HG02642 (cell line): ENCODE results near the gene HNRNPA2B1.
"Not testable (repeated sequence)": the region's sequence is repeated elsewhere in the genome, so short reads cannot be mapped to it uniquely, and the experiment has no call there.

Source experiments
- ATAC-seq: cut with Tn5 transposase; IDR thresholded peaks from one replicate; pipeline ENCODE4 v1.9.1; 2021; ENCODE audit warnings: mild to moderate bottlenecking; ENCODE audit not compliant: unreplicated experiment, poor library complexity

HNRNPA2B1 gene

DNA sequence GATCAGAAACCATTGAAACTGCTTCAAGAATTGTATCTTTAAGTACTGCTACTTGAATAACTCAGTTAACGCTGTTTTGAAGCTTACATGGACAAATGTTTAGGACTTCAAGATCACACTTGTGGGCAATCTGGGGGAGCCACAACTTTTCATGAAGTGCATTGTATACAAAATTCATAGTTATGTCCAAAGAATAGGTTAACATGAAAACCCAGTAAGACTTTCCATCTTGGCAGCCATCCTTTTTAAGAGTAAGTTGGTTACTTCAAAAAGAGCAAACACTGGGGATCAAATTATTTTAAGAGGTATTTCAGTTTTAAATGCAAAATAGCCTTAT, 14.7 kb downstream of the HNRNPA2B1 start:
- ATAC-seq = no peak

DNA sequence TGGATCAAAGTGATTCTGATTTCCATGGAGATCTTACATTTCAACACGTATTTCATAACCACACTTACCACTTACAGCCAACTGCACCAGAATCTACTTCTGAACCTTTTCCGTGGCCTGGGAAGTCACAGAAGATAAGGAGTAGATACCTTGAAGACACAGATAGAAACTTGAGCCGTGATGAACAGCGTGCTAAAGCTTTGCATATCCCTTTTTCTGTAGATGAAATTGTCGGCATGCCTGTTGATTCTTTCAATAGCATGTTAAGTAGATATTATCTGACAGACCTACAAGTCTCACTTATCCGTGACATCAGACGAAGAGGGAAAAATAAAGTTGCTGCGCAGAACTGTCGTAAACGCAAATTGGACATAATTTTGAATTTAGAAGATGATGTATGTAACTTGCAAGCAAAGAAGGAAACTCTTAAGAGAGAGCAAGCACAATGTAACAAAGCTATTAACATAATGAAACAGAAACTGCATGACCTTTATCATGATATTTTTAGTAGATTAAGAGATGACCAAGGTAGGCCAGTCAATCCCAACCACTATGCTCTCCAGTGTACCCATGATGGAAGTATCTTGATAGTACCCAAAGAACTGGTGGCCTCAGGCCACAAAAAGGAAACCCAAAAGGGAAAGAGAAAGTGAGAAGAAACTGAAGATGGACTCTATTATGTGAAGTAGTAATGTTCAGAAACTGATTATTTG, 15.3 kb downstream of the HNRNPA2B1 start:
- ATAC-seq = peak; percentile 49

DNA sequence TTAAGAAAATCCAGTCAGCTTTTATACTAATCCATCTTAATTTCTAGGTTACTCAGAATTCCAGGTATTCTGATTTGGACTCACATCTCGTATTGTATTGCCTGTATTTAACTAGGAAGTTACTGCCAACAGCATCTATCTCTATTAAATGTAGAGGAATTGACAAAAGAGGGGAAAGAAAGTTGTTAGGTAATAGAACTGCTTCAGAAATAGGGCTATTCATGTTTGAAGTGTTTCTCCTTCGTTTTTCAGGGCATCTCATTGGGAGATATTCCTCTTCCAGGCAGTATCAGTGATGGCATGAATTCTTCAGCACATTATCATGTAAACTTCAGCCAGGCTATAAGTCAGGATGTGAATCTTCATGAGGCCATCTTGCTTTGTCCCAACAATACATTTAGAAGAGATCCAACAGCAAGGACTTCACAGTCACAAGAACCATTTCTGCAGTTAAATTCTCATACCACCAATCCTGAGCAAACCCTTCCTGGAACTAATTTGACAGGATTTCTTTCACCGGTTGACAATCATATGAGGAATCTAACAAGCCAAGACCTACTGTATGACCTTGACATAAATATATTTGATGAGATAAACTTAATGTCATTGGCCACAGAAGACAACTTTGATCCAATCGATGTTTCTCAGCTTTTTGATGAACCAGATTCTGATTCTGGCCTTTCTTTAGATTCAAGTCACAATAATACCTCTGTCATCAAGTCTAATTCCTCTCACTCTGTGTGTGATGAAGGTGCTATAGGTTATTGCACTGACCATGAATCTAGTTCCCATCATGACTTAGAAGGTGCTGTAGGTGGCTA, 16.1 kb downstream of the HNRNPA2B1 start:
- not testable (repeated sequence) for ATAC-seq

DNA sequence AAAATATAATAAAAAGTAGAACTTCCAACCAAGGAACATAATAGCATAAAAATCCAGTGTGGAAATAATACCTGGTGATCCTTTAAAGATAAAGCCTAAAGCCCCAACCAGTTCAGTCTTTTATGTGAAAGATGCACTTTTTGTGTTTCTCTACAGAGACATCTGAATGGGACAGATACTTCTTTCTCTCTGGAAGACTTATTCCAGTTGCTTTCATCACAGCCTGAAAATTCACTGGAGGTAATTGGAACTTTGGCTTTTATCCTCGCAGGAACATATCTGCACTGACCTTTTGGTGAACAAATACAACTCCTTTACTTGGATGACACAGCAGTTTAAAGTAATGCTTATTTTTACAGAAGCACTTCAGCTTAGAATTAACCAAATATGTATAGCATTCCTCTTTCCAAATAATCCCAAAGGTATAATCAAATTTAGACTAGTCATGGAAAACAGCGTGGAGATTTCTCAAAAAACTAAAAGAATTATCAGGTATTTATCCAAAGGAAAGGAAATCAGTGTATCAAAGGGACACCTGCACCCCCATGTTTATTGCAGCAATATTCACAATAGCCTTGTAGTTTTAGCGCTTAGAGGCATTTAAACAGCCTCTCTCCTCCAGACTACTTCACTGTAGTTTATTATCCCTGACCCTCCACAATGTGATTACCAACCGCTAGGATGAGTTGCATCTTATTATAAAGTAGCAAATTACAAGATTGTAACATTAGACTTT, 16.8 kb downstream of the HNRNPA2B1 start:
- no peak for ATAC-seq

DNA sequence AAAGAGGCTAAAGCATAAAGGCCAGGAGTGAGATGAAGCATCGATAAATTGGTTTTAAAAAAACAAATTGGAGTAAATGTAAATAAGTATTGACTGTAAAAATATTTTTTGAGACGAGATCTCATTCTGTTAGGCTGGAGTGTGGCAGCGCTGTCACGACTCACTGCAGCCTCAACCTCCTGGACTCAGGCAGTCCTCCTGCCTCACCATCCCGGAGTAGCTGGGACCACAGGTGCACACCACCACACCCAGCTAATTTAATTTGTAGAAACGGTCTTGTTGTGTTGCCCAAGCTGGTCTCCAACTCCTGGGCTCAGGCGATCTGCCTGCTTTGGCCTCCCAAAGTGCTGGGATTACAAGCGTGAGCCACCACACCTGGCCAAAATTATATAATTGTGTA, 17.8 kb downstream of the HNRNPA2B1 start:
- ATAC-seq = no peak

DNA sequence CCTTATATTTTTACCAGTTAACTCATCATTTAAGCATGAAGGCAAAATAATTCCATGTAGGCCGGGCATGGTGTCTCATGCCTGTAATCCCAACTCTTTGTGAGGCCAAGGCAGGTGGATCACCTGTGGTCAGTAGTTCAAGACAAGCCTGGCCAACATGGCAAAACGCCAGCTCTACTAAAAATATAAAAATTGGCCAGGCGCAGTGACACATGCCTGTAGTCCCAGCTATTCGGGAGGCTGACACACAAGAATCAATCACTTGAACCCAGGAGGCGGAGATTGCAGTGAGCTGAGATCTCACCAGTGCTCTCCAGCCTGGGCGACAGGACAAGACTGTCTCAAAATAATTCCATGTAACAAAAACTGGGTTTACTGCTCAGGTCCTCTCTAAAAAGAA, 18.3 kb downstream of the HNRNPA2B1 start:
- no peak for ATAC-seq

DNA sequence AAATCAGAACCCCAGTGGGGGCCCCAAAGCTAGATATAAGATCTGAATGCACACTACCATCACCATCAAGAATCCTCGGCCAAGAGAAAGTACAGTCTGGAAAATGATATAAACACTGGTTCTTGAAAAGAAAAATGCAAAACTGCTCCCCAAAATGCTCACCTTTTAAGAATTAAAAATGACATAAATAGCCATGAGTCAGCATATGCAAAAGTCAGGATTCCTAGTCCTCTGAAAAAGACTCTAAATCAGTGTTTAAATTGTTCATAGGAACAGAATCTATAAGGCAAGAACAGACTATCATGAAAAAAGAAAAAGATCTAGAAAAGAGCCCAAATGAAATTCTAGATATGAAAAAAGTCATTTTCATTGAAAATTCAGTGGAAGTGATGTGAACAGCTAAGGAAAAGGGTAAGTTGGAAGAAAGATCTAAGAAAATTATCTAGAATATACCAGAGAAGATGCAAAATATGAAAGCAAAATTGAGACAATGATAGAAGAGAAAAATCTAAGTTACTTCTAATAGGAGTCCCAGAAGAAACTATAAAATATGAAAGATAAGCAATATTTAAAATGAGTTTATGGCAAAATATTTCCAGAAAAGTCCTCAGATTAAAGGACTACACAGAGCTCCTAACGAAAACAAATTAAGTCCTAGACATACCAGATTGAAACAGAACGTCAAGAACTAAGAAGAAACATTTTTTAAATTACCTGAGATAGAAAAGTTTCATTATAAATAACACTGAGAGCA, 18.9 kb downstream of the HNRNPA2B1 start:
- ATAC-seq = no peak

DNA sequence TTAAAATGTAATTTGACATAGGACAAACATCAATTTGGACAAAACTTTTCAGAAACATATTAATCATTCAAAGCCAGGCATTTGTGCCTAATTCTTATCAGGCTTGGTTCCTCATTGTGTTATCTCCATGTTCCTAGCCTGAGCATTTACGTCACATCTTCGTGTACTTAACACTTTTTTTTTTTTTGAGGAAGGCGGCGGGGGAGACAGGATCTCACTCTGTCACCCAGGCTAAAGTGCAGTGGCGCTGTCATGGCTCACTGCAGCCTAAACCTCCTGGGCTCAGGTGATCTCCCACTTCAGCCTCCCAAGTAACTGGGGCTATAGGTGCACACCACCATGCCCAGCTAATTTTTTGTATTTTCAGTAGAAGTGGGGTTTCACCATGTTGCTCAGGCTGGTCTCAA, 19.8 kb downstream of the HNRNPA2B1 start:
- no peak for ATAC-seq

DNA sequence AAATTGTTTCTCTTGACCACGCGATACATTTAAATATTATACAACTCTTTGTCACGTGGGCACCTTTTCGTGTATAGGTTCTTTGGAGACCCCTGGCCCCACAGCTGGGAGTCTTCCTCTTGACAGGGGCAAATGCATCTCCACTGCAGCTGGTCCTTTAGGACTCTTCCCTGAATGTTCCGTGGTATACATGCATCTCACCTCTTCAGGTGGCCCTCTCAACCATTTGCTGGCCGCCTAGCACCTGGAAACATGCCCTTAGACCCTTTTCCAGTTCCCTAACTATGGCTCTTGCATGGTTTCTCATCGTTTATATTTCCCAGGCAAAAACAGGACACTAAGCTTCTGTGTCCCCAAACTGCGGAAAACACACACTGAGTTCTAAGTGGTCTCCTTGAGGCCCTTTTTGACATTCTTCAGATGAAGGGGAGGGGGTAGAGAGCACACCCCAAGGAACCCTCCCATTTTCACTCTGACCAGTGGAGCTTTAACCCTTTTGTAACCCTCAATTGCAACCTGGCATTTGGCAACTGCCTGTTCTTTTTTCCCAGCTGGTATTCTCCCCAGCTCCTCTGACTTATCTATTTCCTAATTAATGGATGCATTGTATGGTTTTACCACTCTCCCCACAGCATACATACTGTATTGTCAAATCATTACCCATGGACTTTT, 20.6 kb downstream of the HNRNPA2B1 start:
- ATAC-seq = no peak

DNA sequence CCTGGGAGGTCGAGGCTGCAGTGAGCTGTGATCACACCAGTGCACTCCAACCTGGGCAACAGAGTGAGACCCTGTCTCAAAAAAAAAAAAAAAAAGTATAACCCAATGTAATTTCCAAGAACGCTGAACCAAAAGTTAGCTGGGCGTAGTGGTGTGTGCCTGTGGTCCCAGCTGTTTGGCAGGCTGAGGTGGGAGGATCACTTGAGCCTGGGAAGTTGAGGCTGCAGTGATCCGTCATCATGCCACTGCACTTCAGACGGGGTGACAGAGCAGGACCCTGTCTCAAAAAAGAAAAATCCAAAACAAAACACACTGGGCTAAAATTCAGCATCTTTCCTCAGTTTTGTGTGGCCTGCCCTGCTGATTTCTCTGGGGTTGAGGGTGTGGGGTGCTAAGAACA, 21.1 kb downstream of the HNRNPA2B1 start:
- ATAC-seq = no peak

DNA sequence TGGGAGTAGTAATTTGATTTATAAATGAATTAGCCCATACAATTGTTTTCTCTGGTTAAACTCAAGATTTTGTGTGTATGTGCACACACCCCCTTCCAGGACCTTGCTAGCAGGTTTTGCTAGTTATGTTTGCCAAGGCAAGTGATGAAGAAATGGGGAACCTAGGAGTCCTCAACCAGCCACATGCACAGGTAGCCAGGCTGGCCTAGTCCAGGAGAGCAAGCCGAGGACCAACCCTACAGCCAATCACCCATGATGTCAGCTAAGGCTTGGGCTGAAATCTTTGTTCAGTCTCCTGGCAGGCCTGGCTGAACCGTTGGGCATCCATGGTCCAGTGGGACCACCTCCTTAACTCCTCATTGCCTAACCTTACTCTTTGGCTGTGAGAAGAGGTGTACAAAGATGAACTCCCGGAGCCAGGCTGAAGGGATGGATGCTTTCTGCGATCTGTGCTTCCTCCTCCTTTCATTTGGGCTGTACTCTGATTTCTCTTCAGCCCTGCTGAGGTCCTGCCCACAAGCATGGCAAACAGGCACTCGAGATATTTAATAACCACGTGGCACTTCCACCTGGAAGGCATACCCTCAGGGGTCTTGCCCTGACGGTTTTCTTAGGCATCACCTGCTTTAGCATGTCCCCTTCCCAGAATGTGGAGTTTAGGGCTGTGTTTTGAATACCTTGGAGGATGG, 22.1 kb downstream of the HNRNPA2B1 start:
- no peak for ATAC-seq

DNA sequence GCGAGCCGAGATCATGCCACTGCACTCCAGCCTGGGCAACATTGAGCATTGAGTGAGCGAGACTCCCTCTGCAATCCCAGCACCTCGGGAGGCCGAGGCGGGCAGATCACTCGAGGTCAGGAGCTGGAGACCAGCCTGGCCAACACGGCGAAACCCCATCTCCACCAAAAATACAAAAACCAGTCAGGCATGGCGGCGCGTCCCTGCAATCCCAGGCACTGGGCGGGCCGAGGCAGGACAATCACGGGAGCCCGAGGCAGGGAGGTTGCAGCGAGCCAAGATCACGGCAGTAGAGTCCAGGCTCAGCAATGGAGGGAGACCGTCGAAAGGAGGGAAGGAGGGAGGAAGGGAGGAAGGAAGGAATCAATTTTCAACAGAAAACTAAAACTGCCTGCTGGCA, 23.3 kb downstream of the HNRNPA2B1 start:
- not testable (repeated sequence) for ATAC-seq

DNA sequence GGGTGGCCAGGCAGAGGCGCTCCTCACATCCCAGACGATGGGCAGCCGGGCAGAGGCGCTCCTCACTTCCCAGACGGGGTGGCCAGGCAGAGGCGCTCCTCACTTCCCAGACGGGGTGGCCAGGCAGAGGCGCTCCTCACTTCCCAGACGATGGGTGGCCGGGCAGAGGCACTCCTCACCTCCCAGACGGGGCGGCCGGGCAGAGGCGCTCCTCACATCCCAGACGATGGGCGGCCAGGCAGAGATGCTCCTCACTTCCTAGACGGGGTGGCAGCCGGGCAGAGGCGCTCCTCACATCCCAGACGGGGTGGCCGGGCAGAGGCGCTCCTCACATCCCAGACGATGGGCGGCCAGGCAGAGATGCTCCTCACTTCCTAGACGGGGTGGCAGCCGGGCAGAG, 23.9 kb downstream of the HNRNPA2B1 start:
- ATAC-seq = not testable (repeated sequence)

DNA sequence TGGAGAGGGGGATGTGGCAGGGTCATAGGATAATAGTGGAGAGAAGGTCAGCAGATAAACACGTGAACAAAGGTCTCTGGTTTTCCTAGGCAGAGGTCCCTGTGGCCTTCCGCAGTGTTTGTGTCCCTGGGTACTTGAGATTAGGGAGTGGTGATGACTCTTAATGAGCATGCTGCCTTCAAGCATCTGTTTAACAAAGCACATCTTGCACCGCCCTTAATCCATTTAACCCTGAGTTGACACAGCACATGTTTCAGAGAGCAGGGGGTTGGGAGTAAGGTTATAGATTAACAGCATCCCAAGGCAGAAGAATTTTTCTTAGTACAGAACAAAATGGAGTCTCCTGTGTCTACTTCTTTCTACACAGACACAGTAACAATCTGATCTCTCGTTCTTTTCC, 24.6 kb downstream of the HNRNPA2B1 start:
- ATAC-seq = not testable (repeated sequence)

DNA sequence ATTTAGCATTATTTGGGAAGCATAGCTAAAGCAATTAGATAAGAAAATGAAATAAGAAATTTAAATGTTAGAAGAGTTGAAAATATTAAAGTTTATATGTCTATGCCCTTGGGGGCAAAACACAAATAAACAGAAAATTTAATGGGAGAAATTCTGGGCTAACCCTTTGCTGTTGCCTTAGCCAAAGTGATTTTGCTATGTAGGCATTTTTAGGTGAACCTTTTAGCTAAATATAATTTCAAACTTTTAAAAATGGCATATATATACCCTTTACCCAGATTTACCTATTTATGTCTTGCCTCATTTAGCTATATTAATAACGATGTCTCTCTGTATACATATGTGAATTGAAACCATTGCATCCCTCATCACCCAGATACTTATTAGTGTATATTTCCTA, 28.5 kb downstream of the HNRNPA2B1 start:
- ATAC-seq = no peak

DNA sequence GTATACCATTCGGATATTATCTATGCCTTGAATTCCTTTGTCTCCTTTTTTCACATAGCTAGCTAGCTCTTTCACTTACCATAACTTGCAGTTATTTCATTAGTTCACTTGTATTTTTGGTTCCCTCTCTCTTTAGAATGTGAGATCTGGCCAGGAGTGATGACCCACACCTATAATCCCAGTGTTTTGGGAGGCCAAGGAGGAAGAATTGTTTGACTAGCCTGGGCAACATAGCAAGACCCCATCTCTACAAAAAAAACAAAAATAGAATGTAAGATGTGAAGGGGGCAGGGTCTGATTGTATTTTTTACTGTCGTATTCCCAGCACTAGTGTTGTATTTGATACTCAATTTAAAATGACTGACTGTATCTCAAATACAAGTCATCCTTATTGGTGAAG, 28.9 kb downstream of the HNRNPA2B1 start:
- no peak for ATAC-seq

DNA sequence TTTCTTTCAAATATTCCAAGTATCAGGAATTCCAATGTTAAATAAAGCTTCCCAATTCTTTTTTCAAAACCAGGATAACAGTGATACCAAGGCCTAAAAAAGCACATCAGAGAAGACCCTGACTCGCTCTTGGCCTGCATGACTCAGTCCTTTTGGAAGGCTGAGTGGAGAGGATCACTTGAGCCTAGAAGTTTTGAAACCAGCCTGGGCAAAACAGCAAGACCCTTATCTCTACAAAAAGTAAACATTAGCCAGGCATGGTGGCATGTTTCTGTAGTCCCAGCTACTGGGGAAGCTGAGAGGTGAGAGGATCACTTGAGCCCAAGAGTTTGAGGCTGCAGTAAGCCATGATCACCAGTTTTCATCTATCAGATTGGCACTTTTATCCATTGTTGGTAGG, 29.9 kb downstream of the HNRNPA2B1 start:
- ATAC-seq = no peak

DNA sequence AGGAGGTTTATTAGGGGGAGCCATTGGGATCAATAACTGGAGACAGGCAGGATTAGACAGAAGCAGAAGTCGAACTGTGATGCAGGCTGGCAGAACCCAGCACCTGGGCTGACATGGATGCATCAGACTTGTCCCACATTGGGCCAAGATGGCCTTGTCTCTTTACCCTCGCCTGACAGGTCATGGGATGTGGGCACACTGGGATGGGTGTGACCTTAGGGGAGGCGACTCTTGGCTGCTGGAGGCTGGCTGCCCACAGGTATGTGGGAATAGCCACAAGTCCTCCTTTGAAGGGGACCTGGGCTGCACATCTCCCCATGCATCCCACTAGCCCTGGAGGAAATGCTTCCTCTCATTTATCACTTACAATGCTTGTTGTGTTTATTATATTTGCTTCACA, 31.3 kb downstream of the HNRNPA2B1 start:
- no peak for ATAC-seq

DNA sequence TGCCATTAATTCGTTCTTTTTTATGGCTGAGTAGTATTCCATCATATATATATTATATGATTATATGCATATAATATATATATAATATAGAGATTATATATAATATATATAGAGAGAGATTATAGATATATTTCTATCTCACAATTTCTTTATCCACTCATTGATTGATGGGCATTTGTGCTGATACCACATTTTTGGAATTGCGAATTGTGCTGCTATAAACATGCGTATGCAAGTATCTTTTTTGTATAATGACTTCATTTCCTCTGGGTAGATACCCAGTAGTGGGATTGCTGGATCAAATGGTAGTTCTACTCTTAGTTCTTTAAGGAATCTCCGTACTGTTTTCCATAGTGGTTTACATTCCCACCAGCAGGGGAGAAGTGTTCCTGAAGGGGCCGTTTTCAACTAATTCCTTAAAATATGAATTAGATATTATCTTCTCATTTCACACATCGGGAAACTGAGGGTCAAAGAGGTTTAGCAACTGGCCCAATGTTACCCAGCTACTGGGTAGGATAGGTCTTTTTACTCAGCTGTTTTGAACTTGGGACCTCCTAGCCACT, 32.0 kb downstream of the HNRNPA2B1 start:
- ATAC-seq = no peak
